RPMI8226 (cell line): ENCODE results near the gene HPSE2.

Experiments
- DNase-seq: peaks from one replicate; pipeline ENCODE4 v3.0.0-alpha.2; 2015

HPSE2 gene

DNA sequence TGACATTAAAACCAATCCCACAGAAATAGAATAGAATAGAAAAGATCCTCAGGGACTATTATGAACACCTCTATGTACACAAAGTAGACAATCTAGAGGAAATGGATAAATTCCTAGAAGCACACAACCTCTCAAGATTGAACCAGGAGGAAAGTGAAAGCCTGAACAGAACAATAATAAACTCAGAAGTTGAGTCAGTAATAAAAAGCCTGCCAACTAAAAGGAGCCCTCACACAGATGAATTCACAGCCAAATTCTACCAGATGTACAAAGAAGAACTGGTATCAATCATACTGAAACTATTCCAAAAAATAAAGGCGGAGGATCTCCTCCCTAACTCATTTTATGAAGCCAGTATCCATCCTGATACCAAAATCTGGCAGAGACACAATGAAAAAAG, 568.6 kb downstream of the HPSE2 start:
- no peak for DNase-seq

GRCh38 chr10:98666276-98666675, 569.4 kb downstream of the HPSE2 start:
- DNase-seq, result no peak

DNA sequence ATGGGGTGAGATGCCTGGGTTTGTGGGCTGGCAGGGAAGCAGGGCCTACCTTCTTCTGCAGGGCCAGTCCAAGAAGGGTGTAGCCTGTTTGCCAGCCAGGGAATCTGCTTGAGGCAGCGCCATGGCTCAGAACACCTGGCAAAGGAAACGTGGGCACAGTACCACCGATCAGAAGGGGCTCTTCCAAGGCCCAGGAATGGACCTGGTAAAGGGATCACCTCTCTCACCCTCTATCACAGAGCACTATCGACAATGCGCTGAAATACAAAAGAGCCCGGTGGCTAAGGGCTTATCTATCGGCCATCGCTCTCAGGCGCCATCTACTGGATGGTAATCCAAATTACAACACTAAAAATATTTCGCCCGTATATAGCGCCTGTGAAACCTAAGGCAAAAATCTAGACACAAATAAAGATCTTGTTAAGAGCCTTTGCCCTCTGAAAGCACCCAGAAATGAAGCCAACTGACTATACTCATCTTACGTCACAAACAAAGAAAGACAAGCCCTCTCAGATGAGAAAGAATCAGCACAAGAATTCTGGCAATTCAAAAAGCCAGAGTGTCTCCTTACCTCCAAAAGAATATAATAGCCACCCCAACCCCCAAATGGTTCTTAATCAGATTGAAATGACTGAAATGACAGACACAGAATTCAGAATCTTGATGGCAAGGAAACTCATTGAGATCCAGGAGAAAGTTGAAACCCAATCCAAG, 571.2 kb downstream of the HPSE2 start:
- peak; percentile 26 for DNase-seq

GRCh38 chr10:98659951-98660350, 575.7 kb downstream of the HPSE2 start:
- no peak for DNase-seq

DNA sequence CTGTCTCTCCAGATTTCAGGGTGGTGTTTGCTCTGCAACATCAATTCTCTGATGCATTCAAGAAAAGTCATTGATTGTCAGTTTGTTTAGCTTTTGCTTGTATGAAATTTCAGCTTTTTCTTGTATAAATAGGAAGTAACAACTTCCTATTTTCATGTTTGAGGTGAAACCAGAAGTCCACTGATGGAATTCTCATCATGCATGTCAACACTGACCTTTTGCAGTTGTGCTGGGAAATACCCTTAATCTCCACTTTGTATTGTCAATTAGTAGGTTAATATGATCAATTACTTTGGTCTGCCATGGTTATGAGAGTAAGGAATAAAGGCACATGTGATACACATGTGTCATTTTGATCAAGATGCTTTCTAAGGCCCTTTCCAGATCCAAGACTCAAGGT, 580.2 kb downstream of the HPSE2 start:
- DNase-seq, result no peak

- DNase-seq, result no peak
Observed at GRCh38 chr10:98649170-98649569, 586.5 kb downstream of the HPSE2 start.

DNA sequence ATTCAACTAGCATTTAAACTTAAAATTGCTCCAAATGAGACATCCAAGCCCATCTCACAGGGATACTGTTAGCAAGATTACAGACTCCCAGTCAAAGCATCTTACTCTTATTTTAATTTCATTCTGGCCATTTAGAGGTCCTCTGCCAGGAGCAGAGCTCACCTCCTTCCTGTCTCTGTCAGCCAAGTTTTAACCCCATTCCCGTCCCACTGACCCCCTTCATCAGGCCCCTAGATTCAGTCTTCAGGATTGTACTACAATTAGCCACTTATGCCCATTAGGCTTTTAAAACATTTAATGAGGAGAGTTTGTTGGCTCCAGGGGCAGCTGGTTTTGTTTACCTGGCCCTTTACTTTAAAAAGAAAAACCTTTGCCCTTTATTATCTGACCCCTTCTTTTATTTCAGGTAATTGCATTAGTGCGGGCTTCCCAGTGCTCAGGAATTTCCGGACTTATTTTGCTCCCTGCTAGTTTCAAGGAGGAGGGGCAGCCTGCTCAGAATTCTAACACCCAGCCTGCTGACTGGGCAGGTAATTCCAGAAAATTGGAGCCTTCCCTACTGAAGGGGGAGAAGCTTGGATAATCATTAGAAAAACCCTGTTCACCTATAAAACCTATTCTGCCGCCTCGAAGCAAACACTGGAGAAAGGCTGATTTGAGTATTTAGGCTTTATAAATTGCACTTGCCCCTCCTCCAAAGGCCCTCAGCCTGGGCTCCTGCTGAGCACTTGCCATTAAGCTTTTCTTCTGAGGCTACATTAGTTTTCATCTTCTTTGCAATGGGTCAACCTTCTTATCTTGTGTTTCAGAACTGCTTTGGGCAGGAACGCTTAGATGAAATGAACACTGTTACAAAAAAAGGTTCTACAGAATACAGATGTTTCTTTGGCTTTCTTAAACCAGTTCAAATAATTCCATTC, 588.4 kb downstream of the HPSE2 start:
- DNase-seq, result no peak

GRCh38 chr10:98644466-98644865, 591.2 kb downstream of the HPSE2 start:
- no peak for DNase-seq

GRCh38 chr10:98642281-98642680, 593.4 kb downstream of the HPSE2 start:
- no peak for DNase-seq

DNA sequence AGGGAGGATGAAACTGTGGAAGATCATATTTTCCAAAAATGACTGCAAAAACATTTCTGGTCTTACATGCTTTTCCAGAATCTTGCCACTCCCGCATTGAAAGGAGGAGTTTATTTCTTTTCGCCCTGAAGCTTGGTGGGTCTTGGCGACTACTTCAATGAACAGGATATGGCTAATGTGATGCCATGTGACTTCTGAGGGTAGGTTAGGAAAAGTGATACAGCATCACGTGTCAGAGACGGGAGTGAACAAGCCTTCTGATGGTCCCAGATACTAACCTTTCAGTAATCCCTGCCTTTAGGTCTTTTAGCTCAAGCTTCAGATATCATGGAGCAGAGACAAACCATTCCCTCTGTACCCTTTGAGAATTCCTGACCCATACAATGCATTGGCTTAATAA, 596.7 kb downstream of the HPSE2 start:
- no peak for DNase-seq

DNA sequence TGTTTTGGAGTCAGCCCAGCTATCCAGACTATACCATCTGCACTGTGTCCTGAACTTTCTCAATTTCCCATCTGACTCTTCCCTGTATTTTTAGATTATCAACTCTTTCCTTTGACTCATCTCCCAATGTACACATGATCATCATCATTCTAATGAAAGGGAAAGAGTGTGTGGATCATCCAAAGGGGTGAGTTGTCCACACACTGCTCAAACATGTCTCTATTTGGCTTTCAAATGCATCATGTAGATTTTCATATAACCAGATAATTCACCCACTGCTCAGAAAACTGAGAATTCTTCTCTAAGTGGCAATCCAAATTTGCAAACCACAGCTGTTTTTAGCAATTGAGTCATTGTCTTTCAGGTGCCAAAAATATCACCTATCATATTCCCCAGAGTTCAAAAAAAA, 598.7 kb downstream of the HPSE2 start:
- DNase-seq, result no peak

DNA sequence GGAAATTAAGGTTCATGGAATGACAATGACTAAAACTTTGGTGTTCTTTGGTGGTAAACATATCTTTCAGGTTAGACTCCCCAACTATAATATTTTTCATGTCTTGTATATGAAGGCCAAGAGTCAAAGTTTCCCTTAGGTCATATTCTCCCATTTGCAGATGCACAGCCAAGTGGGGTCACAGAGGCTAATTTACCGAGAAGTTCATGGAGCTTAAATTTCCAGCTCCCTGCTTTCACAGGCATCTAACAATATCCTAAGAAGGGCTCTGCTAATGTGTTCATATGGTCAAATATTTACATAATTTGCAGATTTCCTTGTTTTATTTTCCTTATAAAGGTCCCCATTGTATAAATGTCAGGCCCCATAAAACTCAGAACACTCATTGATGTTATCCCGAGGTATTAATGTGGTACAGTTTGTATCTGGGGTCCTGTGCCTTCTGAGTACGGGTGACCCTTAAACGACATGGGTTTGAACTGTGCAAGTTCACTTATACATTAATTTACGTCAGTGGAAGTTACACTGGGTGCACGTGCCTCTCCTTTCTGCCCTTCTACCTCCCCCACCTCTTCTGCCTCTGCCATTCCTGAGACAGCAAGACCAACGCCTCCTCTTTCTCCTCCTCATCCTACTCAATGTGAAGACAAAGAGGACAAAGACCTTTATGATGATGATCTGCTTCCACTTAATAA, 603.0 kb downstream of the HPSE2 start:
- DNase-seq, result no peak

DNA sequence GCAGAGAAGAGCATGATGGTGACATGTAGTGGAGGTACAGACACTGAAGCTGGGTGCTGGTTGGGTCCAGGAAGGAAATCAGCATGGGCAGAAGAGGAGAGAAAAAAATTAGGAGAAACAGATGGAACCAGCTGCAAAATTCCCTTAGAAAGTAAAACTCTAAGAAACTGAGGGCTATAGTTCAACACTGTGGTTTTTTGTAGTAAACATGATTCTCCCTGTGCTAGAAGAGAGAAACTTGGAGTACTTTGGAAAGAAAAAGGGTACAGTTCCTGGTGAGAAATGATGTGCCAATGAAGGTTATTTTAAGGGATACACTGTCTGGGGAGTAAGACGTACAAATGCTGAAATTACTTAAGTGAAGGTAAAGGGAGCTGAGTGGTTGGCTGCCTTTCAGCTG, 607.4 kb downstream of the HPSE2 start:
- DNase-seq, result no peak

- DNase-seq, result no peak
Observed at GRCh38 chr10:98627711-98628110, 607.9 kb downstream of the HPSE2 start.

DNA sequence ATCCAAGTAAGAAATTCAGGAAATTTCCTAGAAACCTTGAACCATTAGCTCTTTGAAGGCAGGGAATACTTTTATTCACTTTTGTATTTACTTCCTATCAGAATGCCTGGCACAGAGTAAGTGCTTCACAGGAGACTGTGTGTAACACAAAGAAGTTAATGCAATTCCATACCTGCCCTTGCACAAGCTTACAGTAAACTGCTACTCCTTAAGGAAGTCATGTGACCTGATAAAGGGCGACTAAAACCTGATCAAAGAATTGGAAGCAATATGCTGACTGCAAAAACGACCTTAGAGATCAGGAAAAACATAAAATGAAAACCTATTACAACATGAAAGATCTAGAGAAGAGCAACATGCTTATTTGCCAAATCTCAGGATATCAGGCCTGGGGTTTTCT, 610.7 kb downstream of the HPSE2 start:
- no peak for DNase-seq

DNA sequence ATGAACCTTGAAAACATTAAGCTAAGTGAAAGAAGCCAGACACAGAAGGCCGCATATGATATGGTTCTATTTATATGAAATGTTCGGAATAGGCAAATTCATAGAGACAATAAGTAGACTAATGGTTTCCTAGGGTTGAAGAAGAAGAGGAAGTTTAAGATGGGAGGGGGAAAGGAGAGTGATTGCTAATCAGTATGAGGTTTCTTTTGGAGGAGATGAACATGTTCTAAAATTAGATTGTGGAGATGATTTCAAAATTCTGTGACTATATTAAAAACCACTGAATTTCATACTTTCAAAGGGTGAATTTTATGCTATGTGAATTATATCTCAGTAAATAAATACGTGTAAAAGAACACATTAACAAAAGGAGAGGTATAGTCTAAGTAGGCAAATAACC, 612.5 kb downstream of the HPSE2 start:
- DNase-seq, result no peak

GRCh38 chr10:98621630-98622029, 614.0 kb downstream of the HPSE2 start:
- DNase-seq, result no peak

DNA sequence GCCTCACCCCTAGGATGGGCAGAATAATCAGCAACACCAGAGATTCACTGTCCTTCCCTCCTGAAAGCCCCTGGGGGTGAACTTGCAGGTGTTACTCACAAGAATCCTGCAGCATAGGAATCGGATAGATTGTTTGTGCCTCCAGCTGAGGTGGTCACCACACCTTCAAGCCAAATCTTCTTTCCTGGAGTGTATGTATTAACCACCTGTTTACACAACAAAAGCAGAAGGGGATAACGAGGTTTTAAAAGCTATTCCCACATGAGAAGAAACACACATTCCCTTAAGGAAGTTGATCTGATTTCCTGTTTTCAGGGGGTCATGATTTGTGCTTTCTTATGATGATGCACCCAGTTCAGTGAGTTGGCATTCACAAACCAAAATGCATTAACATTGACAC, 615.1 kb downstream of the HPSE2 start:
- no peak for DNase-seq

- no peak for DNase-seq
Observed at GRCh38 chr10:98619446-98619845, 616.2 kb downstream of the HPSE2 start.

GRCh38 chr10:98617906-98618520, 617.6 kb downstream of the HPSE2 start:
- DNase-seq, result no peak

DNA sequence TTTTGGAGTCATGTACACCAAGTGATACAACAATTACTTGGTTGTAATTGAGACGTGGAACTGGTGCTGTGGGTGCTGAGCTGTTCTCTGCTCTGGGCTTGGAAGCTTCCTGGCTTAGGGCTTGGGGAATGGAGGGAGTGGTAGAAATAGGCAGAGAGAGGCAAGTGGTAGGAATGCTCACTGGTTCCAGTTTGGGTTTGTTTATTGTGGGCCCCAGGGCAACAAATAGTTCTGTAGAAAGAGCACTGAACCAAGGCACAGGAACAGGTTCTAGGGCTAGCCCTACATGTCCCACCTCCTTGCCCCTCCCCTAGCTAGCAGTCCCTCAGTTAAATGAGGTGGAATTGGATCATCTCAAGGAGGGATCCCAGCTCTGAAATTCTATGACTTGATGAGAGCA, 622.2 kb downstream of the HPSE2 start:
- no peak for DNase-seq

- no peak for DNase-seq
Observed at GRCh38 chr10:98611436-98611835, 624.2 kb downstream of the HPSE2 start.

DNA sequence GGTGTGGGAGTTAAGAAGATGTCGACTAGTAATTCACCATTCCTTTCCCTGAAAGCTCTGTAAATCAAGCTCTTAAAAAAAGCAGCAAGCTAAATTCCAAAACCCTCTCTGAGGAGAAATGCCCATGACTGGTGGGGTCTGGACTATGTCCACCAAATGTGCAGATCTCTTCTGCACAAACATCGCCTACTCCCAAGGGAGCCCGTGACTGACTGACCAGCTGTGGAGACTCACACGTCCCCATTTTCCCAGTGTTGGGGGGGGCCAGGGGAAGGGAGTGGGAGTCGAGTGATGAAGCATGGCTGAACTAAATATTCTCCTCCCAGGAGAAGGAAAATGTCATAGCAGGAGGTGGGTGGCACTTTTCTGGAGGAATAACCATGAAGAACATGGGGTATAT, 624.8 kb downstream of the HPSE2 start:
- DNase-seq, result no peak
